HG02884 (cell line): ENCODE results near the gene ABCB11.
"Not testable (repeated sequence)": the region's sequence is repeated elsewhere in the genome, so short reads cannot be mapped to it uniquely, and the experiment has no call there.

Source experiments
- ATAC-seq: cut with Tn5 transposase; IDR thresholded peaks from one replicate; pipeline ENCODE4 v1.9.1; 2021; ENCODE audit warnings: mild to moderate bottlenecking, moderate library complexity; ENCODE audit not compliant: unreplicated experiment

The ABCB11 gene

GRCh38 chr2:169031202-169031601, at the start of gene ABCB11:
Gene ABCB11 (minus strand): TSS chr2:169031324. CDS start chr2:169018125, 13,199 bp downstream.
- ATAC-seq = no peak

- ATAC-seq = peak; percentile 61
These were observed 49.3 kb upstream of the ABCB11 start for GRCh38 chr2:169080250-169081069.

GRCh38 chr2:169077674-169078240, 46.6 kb upstream of the ABCB11 start:
- ATAC-seq = no peak

- ATAC-seq = peak; percentile 62
These were observed 43.0 kb upstream of the ABCB11 start for GRCh38 chr2:169073963-169074751.

GRCh38 chr2:169073211-169073962, 42.3 kb upstream of the ABCB11 start:
- ATAC-seq = no peak

GRCh38 chr2:169072163-169072925, 41.2 kb upstream of the ABCB11 start:
- peak; percentile 41 for ATAC-seq

GRCh38 chr2:169071455-169071854, 40.3 kb upstream of the ABCB11 start:
- ATAC-seq = no peak

- ATAC-seq = no peak
These were observed 38.7 kb upstream of the ABCB11 start for GRCh38 chr2:169069833-169070232.

- no peak for ATAC-seq
These were observed 38.2 kb upstream of the ABCB11 start, which contains the start of gene DHRS9 for GRCh38 chr2:169069341-169069740. Gene DHRS9 (plus strand): TSS chr2:169069563. CDS start chr2:169081582, 12,019 bp downstream.

GRCh38 chr2:169066897-169067296, 35.8 kb upstream of the ABCB11 start:
- no peak for ATAC-seq

GRCh38 chr2:169065864-169066517, 34.9 kb upstream of the ABCB11 start:
- no peak for ATAC-seq

GRCh38 chr2:169065422-169065821, 34.3 kb upstream of the ABCB11 start:
- ATAC-seq = no peak

- not testable (repeated sequence) for ATAC-seq
These were observed 33.1 kb upstream of the ABCB11 start for GRCh38 chr2:169064199-169064598.

- not testable (repeated sequence) for ATAC-seq
These were observed 23.5 kb upstream of the ABCB11 start for GRCh38 chr2:169054575-169054974.

GRCh38 chr2:169050476-169051240, 19.5 kb upstream of the ABCB11 start:
- ATAC-seq = no peak

GRCh38 chr2:169049142-169049541, 18.0 kb upstream of the ABCB11 start:
- no peak for ATAC-seq

GRCh38 chr2:169047256-169048250, 16.4 kb upstream of the ABCB11 start:
- no peak for ATAC-seq
